ENCODE results near the gene AFF4.

GRCh38 chr5:132896685-132897084 is 66.7 kb downstream of the AFF4 start:
- TF ChIP-seq YY1 (IDR thresholded peaks at IDR 0.05; ENCODE audit: insufficient read depth, insufficient read length) (no peak), ZNF274 (IDR thresholded peaks at IDR 0.05; ENCODE audit: low read depth, low read length) (no peak), SUZ12 (IDR thresholded peaks at IDR 0.05; ENCODE audit: extremely low read depth, insufficient read depth, insufficient read length) (no peak)

Data from NT2/D1 (cell line).